Effector memory CD4-positive, alpha-beta T cell (primary cell): ENCODE results near the gene WDR11.

Source experiments
- DNase-seq, 3 donors: peaks; one replicate each; pipeline ENCODE4 v3.0.0-alpha.2; 2020
- H3K27ac ChIP-seq: 2 replicates; pipeline ENCODE4 v1.7.0; 2013; ENCODE audit warnings: mild to moderate bottlenecking, low read length, moderate library complexity; ENCODE audit not compliant: insufficient read depth, poor library complexity, severe bottlenecking
- H3K27me3 ChIP-seq: replicated peaks from 2 replicates; pipeline ENCODE4 v1.7.0; 2013; ENCODE audit warnings: mild to moderate bottlenecking, low read length; ENCODE audit not compliant: insufficient read depth, control insufficient read depth, poor library complexity, severe bottlenecking
- H3K36me3 ChIP-seq: 2 replicates; pipeline ENCODE4 v1.7.0; 2013; ENCODE audit warnings: mild to moderate bottlenecking, low read length, moderate library complexity; ENCODE audit not compliant: control insufficient read depth, insufficient read depth
- H3K4me1 ChIP-seq: 2 replicates; pipeline ENCODE4 v1.7.0; 2013; ENCODE audit warnings: low read length, mild to moderate bottlenecking; ENCODE audit not compliant: control insufficient read depth, insufficient read depth, poor library complexity, severe bottlenecking
- H3K4me3 ChIP-seq: 2 replicates; pipeline ENCODE4 v1.7.0; 2013; ENCODE audit warnings: low read length, low read depth, mild to moderate bottlenecking; ENCODE audit not compliant: insufficient read depth, poor library complexity, severe bottlenecking
- H3K9me3 ChIP-seq: 2 replicates; pipeline ENCODE4 v1.7.0; 2013; ENCODE audit warnings: mild to moderate bottlenecking, low read length, moderate library complexity; ENCODE audit not compliant: control insufficient read depth

The WDR11 gene

DNA sequence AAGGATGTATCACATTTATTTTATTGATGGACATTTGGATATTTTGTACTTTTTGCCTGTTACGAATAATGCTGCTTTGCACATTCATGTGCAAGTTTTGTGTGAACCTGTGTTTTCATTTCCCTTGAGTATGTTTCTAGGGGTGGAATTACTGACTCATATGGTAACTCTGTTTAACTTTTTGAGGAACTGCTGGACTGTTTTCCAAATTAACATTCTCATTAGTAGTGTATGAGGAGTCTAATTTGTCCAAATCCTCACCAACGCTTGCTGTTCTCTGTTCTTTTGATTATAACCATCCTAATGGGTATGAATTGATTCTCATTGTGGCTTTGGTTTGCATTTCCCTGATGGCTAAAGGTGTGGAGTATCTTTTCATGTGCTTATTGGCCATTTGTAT, 3.2 kb downstream of the WDR11 start:
- H3K36me3 ChIP-seq: no peaks in the 10 kb centered on the region

DNA sequence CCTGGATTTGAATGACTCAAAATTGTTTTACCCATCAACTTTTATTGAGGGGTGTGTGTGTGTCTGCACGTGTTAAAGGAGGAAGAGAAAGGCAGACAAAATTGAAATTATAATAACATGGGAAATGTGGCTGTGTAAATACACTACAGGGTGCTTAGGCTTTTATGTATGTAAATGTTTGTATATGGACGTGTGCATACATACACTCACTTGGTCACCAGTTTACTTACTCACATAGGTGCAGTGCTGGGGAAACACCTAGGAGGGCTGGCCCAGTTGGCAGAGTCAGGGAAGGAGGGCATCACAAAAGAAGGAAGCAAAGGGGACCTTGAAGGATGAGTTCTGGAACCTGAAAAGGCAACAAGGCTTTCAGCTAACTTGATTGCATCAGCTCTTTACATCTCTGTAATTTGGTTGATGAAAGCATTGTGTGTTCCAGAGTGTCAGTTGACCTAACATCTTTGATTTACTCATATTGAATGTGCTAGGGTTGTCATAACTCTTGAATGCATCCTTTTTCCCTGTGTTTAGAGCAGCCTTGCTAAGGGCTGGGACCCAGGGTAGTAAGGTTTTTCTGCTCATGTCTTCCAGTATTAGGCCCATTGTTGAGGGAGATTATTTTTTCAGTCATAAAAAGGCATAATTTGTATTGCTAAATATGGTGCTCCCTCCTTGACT, 10.2 kb downstream of the WDR11 start:
- no peaks in the 10 kb centered on the region for H3K9me3 ChIP-seq
- no peaks in the 10 kb centered on the region for H3K27me3 ChIP-seq
- no peak overlapping the region for H3K4me3 ChIP-seq
- no peak for DNase-seq
- peaks cover 31% of the 10 kb centered on the region for H3K36me3 ChIP-seq
- no peak overlapping the region for H3K27ac ChIP-seq
- H3K4me1 ChIP-seq: no peaks in the 10 kb centered on the region

More for the DNA sequence above, 3.2 kb downstream of the WDR11 start:
- H3K27me3 ChIP-seq: no peaks in the 10 kb centered on the region
- no peaks in the 10 kb centered on the region for H3K9me3 ChIP-seq
- H3K27ac ChIP-seq: no peak overlapping the region
- no peaks in the 10 kb centered on the region for H3K4me1 ChIP-seq
- DNase-seq: no peak
- H3K4me3 ChIP-seq: no peak overlapping the region

DNA sequence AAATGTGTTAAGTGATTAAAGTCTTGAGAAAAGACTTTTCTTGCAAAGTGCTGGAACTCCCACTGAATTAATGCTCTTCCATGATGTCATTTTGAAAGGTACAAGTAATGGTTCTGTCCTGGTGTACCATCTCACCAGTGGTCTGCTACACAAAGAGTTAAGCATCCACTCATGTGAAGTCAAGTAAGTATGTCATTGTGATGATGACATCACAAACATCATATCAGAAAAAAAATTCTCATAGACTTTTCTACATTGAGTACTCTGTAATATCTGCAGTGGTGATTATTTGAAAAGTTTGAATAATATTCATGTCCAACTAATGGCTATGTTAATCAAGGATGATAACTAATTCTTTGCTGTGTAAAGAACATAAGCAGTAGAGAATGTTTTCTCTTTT, 22.6 kb downstream of the WDR11 start:
- no peaks in the 10 kb centered on the region for H3K4me1 ChIP-seq
- no peak for DNase-seq
- H3K4me3 ChIP-seq: no peak overlapping the region
- no peaks in the 10 kb centered on the region for H3K27me3 ChIP-seq
- H3K36me3 ChIP-seq: peaks cover 11% of the 10 kb centered on the region
- no peak overlapping the region for H3K27ac ChIP-seq
- no peaks in the 10 kb centered on the region for H3K9me3 ChIP-seq

DNA sequence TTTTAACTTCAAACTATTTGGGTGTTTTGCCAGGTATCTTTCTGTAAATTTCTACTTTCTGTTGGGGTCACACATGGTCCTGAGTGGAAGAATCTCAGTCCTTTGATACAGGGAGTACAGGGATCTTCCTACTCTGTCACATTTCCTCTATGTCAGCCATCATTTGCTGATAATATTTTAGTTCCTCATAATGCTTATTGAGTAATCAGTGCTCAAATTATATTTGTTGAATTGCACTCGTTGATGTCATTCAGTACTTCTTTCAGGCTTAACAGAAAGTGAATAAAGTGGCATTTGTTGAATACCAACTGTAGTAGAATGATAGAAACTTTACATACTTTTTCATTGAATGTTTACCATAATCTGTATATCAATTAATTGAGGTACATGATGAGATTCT, 31.9 kb downstream of the WDR11 start:
- Histone ChIP-seq H3K9me3 (no peaks in the 10 kb centered on the region), H3K36me3 (peaks cover 21% of the 10 kb centered on the region), H3K4me1 (no peaks in the 10 kb centered on the region), H3K4me3 (no peak overlapping the region), H3K27me3 (no peaks in the 10 kb centered on the region), H3K27ac (no peak overlapping the region)
- no peak for DNase-seq

DNA sequence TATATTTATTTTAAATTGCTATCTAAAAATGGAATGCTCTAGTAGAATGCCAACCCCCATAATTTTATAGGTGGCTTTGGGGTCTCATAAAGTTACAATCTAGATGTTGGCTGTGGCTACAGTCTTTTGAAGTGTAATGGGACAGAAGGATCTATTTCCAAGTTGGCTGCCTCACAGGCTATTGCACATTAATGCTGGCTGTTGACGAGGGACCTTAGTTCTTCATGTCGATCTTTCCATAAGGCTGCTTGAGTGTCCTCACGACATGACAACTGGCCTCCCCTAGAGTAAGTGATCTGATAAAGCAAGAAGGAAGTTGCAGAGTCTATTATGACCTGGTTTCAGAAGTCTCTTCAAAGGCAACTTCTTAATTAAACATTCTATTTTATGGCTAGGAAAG, 36.3 kb downstream of the WDR11 start:
- Histone ChIP-seq H3K36me3 (peaks cover 39% of the 10 kb centered on the region), H3K9me3 (no peaks in the 10 kb centered on the region), H3K27ac (no peak overlapping the region), H3K4me1 (no peaks in the 10 kb centered on the region), H3K27me3 (no peaks in the 10 kb centered on the region), H3K4me3 (no peak overlapping the region)
- no peak for DNase-seq

DNA sequence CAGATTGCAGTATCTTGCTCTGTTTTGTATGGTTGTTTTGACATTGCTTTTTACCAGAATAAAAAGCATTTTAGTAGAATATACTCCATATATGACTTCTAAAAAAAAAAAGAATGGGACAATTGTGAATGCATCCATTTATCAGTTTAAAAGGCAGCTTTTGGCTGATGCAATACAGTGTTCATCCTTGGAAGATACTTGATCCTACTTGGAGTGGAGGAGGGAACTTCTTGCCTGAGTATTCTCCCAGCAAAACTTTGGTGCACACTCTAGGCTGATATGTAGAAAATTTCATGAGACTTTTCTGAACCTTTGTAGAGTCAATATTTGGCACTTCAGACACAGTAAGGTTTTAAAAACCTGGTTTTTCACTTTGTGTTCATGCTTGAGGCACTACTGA, 40.2 kb downstream of the WDR11 start:
- no peaks in the 10 kb centered on the region for H3K4me1 ChIP-seq
- no peak overlapping the region for H3K4me3 ChIP-seq
- peaks cover 32% of the 10 kb centered on the region for H3K36me3 ChIP-seq
- H3K27ac ChIP-seq: no peak overlapping the region
- no peak for DNase-seq
- no peaks in the 10 kb centered on the region for H3K27me3 ChIP-seq
- H3K9me3 ChIP-seq: no peaks in the 10 kb centered on the region

DNA sequence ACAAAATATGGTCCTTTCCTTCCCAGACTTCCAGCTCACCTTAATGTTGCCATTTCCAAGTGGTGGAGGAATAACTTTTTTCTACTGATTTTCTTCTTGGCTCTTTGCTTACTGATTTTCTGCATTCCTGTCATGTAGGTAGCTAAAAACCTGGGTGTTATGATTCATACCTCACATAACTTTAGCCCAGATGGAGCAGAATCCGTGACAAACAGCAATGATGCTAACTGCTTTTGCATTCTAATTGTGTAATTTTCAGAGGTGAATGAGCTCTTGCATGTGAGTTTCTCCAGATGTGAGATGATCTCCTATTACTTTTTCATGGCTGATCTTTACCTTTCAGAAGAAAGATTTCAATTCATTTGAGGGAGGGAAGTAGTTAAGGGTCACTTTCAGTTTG, 43.4 kb downstream of the WDR11 start:
- H3K27me3 ChIP-seq: no peaks in the 10 kb centered on the region
- H3K9me3 ChIP-seq: no peaks in the 10 kb centered on the region
- H3K4me1 ChIP-seq: no peaks in the 10 kb centered on the region
- DNase-seq: no peak
- H3K36me3 ChIP-seq: peaks cover 20% of the 10 kb centered on the region
- H3K4me3 ChIP-seq: no peak overlapping the region
- H3K27ac ChIP-seq: no peak overlapping the region

DNA sequence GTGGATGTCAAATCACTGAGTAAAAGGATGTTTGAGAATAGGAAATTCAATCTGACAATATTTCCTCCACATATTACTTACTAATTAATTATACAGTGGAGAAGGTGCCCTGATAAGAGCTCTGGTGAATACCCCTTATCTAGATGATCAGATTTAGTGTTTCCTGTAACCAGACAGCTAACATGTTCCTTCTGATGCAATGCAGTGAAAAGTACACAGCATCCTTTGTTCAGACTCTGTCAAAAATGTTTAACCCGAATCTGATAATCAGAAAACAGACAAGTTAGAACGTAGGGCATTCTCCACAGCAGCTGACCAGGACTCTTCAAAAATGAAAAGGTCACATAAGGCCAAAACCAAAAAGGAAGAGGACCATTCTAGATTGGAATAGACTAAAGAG, 46.2 kb downstream of the WDR11 start:
- no peak overlapping the region for H3K27ac ChIP-seq
- no peaks in the 10 kb centered on the region for H3K4me1 ChIP-seq
- H3K9me3 ChIP-seq: no peaks in the 10 kb centered on the region
- DNase-seq: no peak
- no peaks in the 10 kb centered on the region for H3K27me3 ChIP-seq
- peaks cover 30% of the 10 kb centered on the region for H3K36me3 ChIP-seq
- no peak overlapping the region for H3K4me3 ChIP-seq

DNA sequence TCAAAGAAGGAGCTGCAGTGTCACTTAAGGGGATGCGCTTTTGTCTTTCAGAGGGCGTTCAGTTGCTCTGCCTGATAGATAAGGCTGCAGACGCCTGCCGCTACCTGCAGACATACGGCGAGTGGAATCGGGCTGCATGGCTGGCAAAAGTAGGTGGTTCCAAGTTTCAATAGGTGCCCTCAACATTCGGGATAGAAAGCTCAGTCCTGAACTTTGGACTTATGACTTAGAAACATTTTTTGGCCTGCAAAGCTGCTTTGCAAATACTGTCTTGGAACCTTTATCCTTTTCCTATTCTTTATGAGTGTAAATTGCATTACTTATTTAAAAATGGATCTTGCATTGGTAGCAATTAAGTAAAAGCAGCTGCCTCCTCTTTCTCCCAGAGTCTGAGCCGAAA, 54.1 kb downstream of the WDR11 start:
- Histone ChIP-seq H3K4me3 (no peak overlapping the region), H3K36me3 (peaks cover 85% of the 10 kb centered on the region)

DNA sequence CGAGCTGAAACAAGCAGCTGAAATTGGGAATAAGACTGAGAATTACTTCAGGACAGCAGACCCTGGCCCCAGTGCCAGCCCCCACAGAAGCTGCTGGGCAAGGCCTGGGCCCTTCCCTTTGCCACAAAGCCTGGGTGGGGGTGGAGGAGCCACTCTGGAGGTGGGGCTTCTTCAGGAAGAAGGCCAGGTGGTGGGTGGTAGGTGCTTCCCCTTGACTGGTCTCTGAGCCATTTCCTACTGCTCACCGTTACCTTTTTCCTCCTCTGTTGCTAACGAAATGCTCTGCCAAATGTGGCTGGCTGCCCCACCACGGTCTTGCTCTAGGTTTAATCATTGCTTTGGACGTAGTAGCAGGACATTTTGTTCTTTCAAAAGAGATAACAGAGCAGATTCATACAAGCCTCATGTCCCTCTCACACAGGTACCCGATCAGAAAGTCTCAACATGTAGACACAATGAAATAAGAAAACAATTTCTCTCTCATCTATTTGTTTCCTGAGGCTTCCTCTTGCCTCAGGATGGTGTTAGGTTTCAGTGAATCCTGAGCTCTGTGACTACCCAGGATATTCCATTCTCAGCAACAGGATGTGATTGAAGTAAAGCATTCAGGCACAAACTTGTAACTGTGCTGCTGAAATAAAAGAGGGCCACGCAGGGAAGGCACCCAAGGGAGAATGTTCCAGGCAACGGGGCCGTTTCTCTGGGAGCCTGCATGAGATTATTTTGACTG, 66.5 kb downstream of the WDR11 start:
- Histone ChIP-seq H3K36me3 (no peaks in the 10 kb centered on the region), H3K4me1 (no peaks in the 10 kb centered on the region), H3K27ac (no peak overlapping the region), H3K9me3 (no peaks in the 10 kb centered on the region), H3K27me3 (no peaks in the 10 kb centered on the region), H3K4me3 (no peak overlapping the region)
- no peak for DNase-seq

More for the DNA sequence above, 54.1 kb downstream of the WDR11 start:
- Histone ChIP-seq H3K9me3 (no peaks in the 10 kb centered on the region), H3K4me1 (no peaks in the 10 kb centered on the region), H3K27ac (no peak overlapping the region), H3K27me3 (no peaks in the 10 kb centered on the region)
- DNase-seq: no peak
